IPS-NIHi7 (cell line): Measurements from ENCODE around the gene FRA10AC1.

ENCODE experiments used
- DNase-seq: peaks from one replicate; pipeline ENCODE4 v3.0.0; 2012; ENCODE audit warnings: mixed read lengths; ENCODE audit errors: extremely low spot score

Gene FRA10AC1, protein sequence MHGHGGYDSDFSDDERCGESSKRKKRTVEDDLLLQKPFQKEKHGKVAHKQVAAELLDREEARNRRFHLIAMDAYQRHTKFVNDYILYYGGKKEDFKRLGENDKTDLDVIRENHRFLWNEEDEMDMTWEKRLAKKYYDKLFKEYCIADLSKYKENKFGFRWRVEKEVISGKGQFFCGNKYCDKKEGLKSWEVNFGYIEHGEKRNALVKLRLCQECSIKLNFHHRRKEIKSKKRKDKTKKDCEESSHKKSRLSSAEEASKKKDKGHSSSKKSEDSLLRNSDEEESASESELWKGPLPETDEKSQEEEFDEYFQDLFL

DNA sequence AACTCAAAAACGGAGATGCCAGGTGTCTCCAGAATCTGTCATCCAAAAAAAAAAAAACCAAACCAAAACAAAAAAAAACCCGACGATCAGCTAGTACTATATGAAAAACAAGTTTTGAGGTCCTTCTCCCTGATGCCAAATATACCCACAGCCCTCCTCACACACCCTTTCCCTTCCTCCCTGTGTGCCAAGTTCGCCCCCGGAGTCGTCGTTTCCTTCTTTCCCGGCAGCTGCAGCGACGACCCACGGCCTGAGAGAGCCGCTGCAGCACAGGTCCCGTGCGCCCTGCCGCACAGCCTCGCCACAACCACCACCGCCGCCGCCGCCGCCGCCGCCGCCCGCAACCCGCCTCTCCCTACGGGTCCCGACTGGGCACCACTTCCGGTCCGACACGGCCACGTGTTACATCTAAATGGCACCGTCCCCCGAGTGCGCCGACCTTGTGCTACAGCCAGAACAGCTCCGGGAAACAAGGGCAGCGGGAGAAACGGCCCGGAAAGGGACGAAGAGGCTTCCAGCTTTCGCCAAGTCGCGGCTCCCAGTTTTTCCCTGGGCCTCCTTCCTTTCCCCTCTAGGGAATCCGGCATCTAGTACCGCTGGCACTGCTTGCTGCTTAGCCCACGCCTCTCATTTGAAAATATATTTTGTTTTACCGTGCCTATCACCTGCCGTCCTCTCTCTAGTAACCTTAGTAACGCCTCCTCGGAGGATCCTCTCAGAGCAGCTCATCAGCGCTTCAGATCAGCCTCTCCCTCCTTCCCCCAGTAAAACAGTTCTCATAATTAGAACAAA lies at the start of gene FRA10AC1:
TSS of gene FRA10AC1 (minus strand) at position 383 of the 792 bp plus-strand sequence. CDS start 2,486 bp downstream, outside the sequence.
- DNase-seq: peak; percentile 93

GRCh38 chr10:93751832-93752231 lies 49.4 kb upstream of the FRA10AC1 start:
- peak; percentile 67 for DNase-seq

GRCh38 chr10:93751124-93751523 lies 48.7 kb upstream of the FRA10AC1 start:
- no peak for DNase-seq

- DNase-seq: peak; percentile 68
Measured at GRCh38 chr10:93749218-93749799, 46.9 kb upstream of the FRA10AC1 start.

DNA sequence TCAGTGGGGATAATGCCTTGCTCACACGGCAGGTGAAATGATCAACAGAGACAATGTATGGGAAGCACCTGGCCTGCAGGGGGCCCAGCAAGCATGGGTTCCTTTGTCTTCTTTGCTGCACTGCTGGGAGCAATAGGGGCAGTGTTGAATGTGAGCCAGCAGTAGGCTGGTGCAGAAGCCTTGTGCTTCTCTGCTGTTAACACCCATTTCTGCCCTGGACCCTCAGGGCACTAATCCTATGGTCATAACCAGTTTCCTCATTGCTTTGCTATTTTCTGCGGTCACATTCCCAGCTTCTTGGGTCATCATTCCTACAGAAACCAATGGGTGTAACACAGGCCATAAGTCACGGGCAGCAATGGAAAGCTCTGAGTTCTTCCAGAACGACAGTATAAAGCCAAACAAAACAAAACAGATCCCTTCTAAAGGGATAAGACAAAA lies 44.5 kb upstream of the FRA10AC1 start:
- DNase-seq: peak; percentile 80

GRCh38 chr10:93745408-93746065 lies 43.1 kb upstream of the FRA10AC1 start:
- DNase-seq: peak; percentile 87

GRCh38 chr10:93742633-93743349 lies 40.4 kb upstream of the FRA10AC1 start:
- DNase-seq: no peak

DNA sequence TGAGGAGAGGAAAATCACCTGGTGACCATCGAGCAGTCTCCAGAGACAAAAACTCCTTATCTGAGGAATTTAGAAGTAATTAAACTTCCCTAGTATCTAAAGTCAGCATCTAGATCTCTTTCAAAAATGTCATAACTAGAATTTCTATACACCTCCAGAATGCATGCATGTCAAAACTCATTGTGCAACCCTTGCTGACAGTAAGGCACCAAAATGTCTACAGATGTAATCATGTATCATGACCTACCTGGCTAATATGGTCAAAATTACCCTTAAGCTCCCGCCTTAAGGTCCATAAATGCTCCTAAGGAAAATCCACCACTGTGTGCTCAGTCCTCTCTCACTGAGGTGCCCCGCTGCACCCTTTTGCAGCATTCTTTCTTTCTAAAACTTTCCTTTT lies 39.0 kb upstream of the FRA10AC1 start:
- DNase-seq: no peak

GRCh38 chr10:93726024-93726423 lies 23.6 kb upstream of the FRA10AC1 start:
- no peak for DNase-seq

- DNase-seq: no peak
Measured at GRCh38 chr10:93723153-93723552, 20.8 kb upstream of the FRA10AC1 start.

GRCh38 chr10:93722550-93722949 lies 20.2 kb upstream of the FRA10AC1 start:
- no peak for DNase-seq

DNA sequence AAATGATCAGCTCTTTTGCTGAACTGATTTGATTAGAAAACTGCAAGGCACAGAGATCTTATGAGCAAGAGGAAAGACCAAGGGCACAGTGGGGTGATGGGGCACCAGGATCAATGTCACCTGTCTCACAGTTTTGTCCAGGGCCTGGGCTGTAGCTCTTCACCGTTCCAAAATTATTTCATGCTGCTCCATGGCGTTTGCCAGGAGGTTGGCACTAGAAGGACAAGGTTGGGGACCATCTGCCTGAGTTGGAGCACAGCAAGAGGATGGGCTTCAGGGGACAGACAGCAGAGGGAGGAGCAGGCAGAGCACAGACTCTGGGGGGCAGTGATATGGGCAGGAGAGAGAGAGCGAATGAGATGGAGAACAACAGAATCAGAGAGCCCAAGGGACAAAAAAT lies 17.5 kb upstream of the FRA10AC1 start:
- no peak for DNase-seq

DNA sequence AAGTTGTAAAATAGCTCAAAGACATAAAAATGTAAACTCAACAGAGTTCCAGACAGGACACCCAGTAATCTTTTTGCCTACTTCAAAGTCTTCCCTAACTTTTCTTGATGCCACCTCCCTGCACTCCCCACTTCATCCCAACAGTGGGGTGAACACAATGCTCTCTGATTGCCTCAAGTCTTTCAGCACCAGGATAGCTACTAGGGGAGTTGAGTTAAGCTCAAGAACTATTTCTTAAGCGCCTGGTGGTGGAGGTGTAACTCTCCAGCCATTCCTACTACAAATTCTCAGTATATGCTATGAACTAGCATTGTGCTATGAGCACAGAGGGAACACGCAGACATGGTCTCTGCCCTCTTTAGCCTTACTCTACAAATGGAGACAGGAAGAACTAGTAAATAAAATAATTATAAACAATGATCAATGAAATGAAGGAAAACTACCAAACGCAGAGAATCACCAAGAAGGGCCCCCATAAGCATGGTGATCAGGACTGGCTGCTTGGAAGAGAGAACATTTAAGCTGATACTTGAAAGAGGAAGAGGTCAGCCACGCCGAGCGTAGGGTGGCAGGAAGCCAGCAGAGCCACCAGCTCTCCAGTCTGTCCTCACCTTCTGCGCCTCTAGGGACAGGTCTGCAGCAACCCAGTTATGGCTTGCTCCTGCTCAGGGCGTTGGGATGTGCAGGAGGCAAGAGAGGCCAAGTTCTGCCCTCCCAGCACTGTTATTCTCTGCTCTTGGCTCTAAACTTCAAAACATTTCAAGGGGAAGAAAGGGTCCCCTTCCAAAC lies 16.7 kb upstream of the FRA10AC1 start:
- peak; percentile 40 for DNase-seq

- no peak for DNase-seq
Measured at GRCh38 chr10:93716766-93717165, 14.4 kb upstream of the FRA10AC1 start.

- DNase-seq: no peak
Measured at GRCh38 chr10:93715345-93715744, 13.0 kb upstream of the FRA10AC1 start.

DNA sequence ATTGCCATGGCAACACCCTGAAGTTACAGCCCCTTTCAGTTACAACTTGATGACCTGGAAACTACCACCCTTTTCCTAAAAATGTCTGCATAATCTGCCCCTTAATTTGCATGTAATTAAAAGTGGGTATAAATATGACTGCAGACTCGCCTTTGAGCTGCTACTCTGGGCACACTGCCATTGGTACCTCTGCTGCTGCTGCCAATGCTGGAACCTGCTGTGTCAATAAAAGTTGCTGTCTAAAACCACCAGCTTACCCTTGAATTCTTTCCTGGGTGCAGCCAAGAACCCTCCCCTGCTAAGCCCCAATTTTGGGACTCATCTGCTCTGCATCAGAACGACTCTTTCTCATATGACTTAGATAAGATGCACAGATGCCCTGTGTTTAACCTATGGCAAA lies 10.2 kb upstream of the FRA10AC1 start:
- no peak for DNase-seq

- DNase-seq: no peak
Measured at GRCh38 chr10:93711891-93712290, 9.5 kb upstream of the FRA10AC1 start.

- no peak for DNase-seq
Measured at GRCh38 chr10:93710333-93710909, 8.0 kb upstream of the FRA10AC1 start.

- no peak for DNase-seq
Measured at GRCh38 chr10:93707623-93708022, 5.2 kb upstream of the FRA10AC1 start.

- no peak for DNase-seq
Measured at GRCh38 chr10:93704451-93704850, 2.1 kb upstream of the FRA10AC1 start.
